GM21360 (cell line): Measurements from ENCODE around the gene TRAPPC2L.

Source experiments
- ATAC-seq: cut with Tn5 transposase; IDR thresholded peaks from one replicate; pipeline ENCODE4 v1.9.1; 2021; ENCODE audit warnings: mild to moderate bottlenecking, moderate library complexity; ENCODE audit not compliant: unreplicated experiment

The TRAPPC2L gene

DNA sequence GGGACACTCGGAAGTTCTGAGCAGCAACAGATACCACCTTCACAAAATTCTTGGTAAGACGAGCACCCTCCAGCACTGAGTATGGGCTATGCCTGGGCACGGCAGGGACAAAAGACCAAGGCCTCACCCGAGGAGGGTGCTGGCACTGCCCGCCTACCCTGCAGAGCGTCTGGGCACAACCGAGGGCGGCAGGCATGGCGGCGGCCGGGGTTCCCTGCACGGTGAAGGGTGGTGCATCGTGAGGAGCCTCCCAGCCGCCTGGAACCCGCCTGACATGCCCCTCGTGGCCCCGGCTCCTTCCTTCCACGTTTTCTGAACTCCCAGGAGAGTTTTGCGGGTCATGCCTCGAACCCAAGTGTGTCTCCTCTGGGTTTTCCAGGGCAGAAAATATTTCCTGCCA is 19.1 kb upstream of the TRAPPC2L start:
- ATAC-seq, result no peak

- ATAC-seq, result no peak
These were observed 18.4 kb upstream of the TRAPPC2L start for GRCh38 chr16:88838566-88838965.

GRCh38 chr16:88839026-88839529 is 17.8 kb upstream of the TRAPPC2L start:
- no peak for ATAC-seq

- ATAC-seq, result no peak
These were observed 17.0 kb upstream of the TRAPPC2L start for GRCh38 chr16:88839745-88840599.

- no peak for ATAC-seq
These were observed 16.2 kb upstream of the TRAPPC2L start for GRCh38 chr16:88840600-88841215.

DNA sequence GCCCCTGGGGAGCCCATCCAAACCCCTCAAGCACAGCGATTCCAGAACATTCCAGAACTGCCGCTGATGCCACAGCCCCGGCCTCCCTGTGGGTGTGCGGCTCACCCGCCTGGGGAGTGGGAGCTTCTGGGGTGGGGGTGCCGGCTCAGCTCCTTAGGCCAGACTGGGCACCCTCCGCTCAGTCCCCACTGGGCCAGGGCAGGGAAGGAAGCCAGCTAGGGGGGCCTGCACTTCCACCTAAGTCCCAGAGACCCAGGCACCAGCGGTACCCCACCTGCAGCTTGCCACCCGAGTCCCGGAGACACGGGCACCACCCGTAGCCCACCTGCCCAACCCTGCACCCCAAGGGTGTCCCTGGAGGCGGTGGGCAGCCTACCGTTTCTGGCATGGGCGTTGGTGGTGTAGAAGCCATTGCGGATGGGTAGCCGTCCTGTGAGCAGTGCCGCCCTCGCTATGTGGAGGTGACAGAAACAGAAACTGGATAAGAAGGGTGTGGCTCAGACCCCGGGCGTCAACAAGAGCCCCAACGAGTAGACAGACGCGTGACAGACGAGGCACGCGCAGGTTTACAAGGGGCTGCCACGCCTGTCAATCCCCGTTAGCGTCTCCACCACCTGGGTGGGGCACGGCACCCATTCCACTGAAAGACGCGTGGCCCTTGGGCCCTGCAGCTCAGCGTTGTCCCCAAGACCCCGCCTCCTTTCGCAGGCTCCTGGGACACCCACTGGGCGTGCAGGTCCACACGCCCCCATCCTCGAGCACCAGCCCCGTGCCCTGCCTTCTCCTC is 15.2 kb upstream of the TRAPPC2L start:
- ATAC-seq, result no peak

- ATAC-seq, result no peak
These were observed 14.6 kb upstream of the TRAPPC2L start for GRCh38 chr16:88842308-88842756.

DNA sequence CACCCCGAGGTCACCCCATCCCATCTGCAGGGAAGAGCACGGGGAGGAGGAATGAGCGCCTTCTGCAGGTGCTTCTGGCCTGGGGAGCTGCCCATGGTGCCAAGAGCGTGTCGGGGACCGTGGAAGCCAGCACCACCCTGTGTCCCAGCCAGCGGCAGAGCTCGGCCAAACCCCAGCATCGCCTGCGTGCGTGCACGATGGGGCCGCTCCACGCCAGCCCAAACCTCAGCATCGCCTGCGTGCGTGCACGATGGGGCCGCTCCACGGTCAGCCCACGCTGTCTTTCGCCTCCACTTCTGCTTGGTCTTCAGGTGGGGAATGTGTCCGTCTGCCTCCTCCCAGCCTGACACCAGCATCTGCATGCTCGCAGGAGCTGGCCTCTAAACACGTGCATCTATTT is 14.1 kb upstream of the TRAPPC2L start:
- no peak for ATAC-seq

DNA sequence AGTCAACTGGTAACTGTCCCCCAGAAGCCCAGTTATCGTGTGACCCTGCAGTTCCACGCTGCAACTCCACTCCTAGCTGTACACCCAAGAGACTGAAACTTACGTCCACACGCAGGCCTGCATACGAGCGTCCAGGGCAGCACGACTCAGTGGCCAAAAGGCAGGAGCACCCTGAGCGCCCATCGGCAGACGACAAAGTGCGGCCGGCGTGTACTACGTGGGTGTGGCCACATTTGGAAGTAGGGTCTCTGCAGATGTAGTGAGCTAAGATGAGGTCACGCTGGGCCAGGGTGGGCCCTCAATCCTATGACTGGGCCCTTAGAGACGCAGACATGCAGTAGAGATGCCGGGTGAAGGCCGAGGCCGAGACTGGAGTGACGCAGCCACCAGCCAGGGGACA is 13.7 kb upstream of the TRAPPC2L start:
- no peak for ATAC-seq

- ATAC-seq, result no peak
These were observed 12.4 kb upstream of the TRAPPC2L start for GRCh38 chr16:88844419-88845036.

GRCh38 chr16:88846088-88846487 is 10.8 kb upstream of the TRAPPC2L start:
- ATAC-seq, result no peak

- ATAC-seq, result no peak
These were observed 9.3 kb upstream of the TRAPPC2L start for GRCh38 chr16:88847654-88848053.

- ATAC-seq, result no peak
These were observed 8.4 kb upstream of the TRAPPC2L start for GRCh38 chr16:88848557-88848956.

DNA sequence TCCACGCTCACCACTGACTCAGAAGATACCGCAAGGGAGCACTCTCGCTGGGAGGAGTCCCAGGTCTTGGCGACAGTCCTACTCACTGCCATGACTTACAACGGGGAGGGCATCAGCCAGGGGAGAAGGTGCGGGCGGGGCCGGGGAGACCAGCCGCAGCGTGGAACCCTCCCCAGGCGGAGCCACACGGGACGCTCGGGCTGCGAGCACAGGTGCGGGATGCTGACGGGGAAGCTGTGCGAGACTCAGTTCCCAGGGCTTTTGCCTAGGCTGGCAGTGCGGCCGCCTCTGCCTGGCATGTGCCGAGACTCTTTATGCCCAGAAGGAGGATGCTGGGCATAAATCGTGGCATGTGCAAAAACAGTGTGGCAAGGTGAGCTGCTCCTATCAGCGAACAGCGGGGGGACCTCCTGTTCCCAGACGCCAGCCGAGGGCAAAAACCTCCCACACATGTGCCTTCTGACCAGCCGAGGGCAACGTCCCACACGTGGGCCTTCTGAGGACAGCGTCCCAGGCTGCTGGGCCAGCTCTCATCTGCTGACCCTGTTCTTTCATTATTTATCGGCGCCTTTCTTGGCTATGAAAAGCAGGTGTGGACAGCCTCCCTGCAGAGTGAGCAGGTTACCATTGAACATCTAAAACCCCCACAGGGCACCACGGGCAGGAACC is 6.3 kb upstream of the TRAPPC2L start:
- ATAC-seq, result no peak

GRCh38 chr16:88851616-88852015 is 5.3 kb upstream of the TRAPPC2L start:
- no peak for ATAC-seq

- no peak for ATAC-seq
These were observed 3.5 kb upstream of the TRAPPC2L start for GRCh38 chr16:88853325-88853941.

DNA sequence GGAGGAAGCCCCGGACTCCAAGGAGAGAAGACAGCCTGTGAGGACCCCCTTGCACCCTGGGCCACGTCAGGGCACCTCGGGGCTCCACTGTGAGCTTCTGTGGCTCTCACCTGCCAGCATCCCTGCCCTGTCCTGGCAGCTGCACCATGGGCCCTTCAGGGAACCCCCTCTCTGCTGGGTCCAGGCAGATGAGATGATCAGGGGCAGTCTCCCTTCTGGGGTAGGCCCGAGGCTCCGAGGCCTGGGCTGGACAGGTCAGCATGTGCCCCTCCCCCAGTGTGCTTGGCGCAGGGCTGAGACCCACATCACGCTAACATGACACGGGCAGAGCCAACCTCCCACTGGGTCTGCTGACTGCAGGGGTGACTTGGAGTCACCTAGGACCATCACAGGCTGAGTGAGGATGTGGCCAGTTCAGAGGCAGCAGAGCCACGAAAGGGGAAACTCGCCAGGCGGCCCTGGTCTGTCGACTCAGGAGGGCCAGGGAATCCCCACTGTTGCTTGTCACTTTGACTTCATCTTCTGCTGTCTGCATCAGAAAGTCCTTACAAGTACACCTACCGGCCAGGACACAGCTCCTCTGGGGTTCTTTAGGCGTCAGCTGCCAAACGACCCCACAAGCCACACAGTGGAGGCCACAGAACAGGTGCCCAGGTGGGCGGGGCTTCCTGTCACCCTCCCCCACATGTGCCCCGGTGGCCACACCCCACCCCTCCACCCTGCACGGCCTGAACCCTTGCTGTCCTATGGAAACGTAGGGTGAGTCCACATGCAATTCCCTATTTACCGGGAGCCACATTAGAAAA is 2.4 kb upstream of the TRAPPC2L start:
- ATAC-seq, result no peak

DNA sequence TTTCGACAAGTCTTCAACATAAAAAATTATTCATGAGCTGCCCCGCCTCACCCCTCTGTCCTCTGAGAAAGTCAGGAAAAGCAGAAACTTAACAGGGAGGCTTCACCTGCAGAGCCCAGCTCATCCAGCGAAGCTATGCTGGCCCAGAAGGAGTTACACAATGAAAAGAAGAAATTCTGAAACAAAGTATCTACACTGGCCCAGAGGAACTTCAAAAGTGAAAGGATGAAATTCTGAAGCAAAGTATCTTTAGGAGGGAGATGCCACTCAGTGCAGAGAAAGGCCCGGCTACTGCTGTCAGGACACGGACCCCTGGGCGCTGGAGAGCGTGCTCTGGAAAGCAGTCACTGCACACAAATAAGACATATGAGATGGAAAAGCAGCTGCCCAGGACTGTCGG is 1.8 kb upstream of the TRAPPC2L start:
- ATAC-seq, result no peak

GRCh38 chr16:88855736-88856121 is 1.2 kb upstream of the TRAPPC2L start:
- no peak for ATAC-seq
